Measurements from ENCODE around the gene RASSF4.

Gene RASSF4

GRCh38 chr10:44965104-44965503 lies 5.5 kb downstream of the RASSF4 start:
- no peak for DNase-seq

- DNase-seq, result no peak
Measured at GRCh38 chr10:44965651-44966097, 6.1 kb downstream of the RASSF4 start.

GRCh38 chr10:44966129-44966815 lies 6.7 kb downstream of the RASSF4 start:
- no peak for DNase-seq

- no peak for DNase-seq
Measured at GRCh38 chr10:44966816-44967509, 7.4 kb downstream of the RASSF4 start.

- no peak for DNase-seq
Measured at GRCh38 chr10:44967616-44968015, 8.0 kb downstream of the RASSF4 start.

GRCh38 chr10:44968091-44968490 lies 8.5 kb downstream of the RASSF4 start:
- DNase-seq, result no peak

- no peak for DNase-seq
Measured at GRCh38 chr10:44968500-44969400, 9.1 kb downstream of the RASSF4 start.

GRCh38 chr10:44969854-44970253 lies 10.3 kb downstream of the RASSF4 start:
- no peak for DNase-seq

GRCh38 chr10:44970812-44971395 lies 11.3 kb downstream of the RASSF4 start:
- DNase-seq, result no peak

GRCh38 chr10:44971434-44971833 lies 11.8 kb downstream of the RASSF4 start:
- no peak for DNase-seq

GRCh38 chr10:44971935-44972757 lies 12.5 kb downstream of the RASSF4 start:
- DNase-seq, result no peak

GRCh38 chr10:44972874-44973306 lies 13.3 kb downstream of the RASSF4 start:
- DNase-seq, result no peak

GRCh38 chr10:44973323-44974081 lies 13.9 kb downstream of the RASSF4 start:
- DNase-seq, result no peak

- DNase-seq, result no peak
Measured at GRCh38 chr10:44974082-44974627, 14.6 kb downstream of the RASSF4 start.

- peak; percentile 77 for DNase-seq
Measured at GRCh38 chr10:44974628-44975430, 15.2 kb downstream of the RASSF4 start.

GRCh38 chr10:44975431-44976331 lies 16.1 kb downstream of the RASSF4 start:
- no peak for DNase-seq

- no peak for DNase-seq
Measured at GRCh38 chr10:44976352-44977198, 17.0 kb downstream of the RASSF4 start.
